Fibroblast of skin of scalp (primary cell): Measurements from ENCODE around the gene GRID1.

Source experiments
- DNase-seq: peaks from one replicate; pipeline ENCODE4 v3.0.0-alpha.2; 2013

Gene GRID1

GRCh38 chr10:86226016-86226415, 140.6 kb downstream of the GRID1 start:
- DNase-seq: no peak

GRCh38 chr10:86225103-86225782, 141.4 kb downstream of the GRID1 start:
- DNase-seq: peak; percentile 78

DNA sequence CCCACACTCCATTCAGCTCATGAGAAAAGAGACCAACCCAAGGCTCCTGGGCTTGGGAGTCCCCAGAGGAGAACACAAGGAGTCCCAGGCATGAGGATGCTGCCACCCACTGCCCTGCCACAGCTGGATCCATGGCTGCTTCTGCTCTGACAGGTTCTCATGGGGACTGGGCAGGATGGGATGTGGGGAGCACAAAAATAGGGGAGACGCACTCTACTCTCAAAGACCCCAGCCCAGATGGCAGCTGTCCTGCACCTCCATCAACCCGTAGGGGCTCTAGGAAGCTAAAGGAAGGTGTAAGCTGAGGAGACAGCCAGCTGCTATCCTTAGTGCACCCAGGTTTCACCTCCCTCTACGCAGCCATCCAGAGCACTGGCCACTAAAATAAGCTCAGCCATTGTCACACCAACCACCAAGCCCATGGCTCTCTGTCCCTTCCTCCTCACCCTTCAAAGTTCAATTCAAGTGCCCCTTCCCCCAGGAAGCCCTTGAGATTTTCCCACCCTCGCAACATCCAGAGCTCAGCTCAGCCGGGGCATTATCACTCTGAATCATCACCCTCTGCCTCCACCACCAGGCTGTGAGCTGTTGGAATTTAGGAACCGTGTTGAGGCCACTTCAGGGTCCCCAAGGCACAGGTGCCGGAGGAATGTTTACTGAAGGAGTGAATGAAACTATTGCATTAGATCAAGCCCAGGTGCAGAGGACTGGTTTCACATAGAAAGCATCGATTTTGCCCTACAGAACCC, 142.1 kb downstream of the GRID1 start:
- no peak for DNase-seq

- DNase-seq: no peak
Observed at GRCh38 chr10:86223256-86223655, 143.3 kb downstream of the GRID1 start.

DNA sequence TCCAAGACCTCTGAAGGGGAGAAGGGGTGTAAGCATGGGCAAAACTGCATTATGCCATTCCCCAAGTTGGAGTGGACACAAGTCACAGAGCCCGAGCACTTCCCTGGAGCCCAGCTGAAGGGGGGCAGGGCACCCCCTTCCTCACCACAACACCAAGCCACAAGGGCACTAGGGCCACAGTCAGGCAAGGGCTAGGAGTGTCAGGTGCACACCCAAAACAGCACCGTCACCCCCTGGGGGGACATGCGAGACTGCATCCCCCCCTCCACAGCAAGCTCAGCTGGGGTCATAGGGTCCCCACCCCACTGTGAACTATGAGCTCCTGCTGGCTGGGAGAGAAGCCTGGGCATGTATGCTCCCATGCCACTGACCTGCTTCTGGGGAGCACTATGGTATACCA, 143.9 kb downstream of the GRID1 start:
- DNase-seq: no peak

GRCh38 chr10:86222336-86222650, 144.3 kb downstream of the GRID1 start:
- DNase-seq: no peak

- no peak for DNase-seq
Observed at GRCh38 chr10:86221442-86222335, 144.9 kb downstream of the GRID1 start.

GRCh38 chr10:86220626-86221025, 146.0 kb downstream of the GRID1 start:
- DNase-seq: no peak

DNA sequence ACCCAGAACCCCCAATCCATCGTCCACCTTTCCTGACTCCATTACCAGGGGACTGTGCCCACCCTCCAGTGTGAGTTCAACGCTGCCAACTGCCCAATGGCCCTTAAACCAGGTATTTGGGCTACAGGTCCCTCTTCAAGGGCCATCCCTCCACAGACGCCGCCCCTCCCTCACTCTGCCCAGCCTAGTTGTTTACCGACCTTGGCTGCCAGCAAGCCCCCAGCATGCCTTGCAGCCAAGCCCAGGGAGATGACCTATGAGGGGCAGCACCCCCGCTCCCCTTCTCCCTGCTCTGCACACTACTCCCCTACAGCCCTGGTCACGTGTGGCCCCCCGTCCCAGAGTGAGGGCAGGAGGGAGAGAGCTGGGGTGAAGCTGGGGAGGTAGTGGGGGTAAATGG, 147.3 kb downstream of the GRID1 start:
- no peak for DNase-seq

DNA sequence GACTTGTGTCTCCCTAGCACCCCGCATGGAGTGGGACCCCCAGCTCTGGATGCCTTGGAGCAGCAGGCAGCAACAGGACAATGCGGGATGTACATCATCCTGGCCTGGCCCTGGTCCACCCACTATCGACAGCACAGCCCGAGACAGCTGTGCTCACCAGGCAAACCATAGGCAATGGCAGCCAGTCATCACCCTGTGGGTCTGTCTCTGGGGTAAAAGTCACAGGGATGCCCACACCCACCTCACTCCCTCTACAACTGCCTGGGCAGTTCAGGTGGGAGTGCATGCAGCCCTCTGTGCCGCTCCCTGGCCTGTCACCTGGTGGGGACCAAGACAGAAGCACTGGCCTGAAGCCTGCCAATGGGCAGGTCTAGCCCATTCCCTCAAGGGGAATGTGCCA, 147.8 kb downstream of the GRID1 start:
- no peak for DNase-seq

- DNase-seq: no peak
Observed at GRCh38 chr10:86218160-86218559, 148.4 kb downstream of the GRID1 start.

GRCh38 chr10:86217371-86218080, 149.1 kb downstream of the GRID1 start:
- DNase-seq: no peak

DNA sequence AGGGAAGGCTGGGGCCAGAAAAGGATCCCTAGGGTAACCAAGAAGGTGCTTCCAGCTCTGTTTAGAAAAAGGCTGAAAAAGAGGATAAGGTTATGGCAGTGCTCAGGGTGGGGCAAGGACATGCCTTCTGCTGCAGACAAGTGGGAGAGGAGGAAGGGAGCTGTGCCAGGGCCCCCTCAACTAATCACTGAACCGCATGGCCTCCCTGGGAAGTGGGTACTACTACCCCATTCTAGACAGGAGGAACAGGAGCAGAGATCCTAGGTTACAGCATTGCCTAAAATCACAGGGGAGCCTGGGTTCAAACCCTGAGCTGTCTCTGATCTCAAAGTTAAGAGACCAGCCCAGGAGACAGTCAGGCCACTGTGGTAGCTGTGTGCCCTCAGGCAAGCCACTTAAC, 149.7 kb downstream of the GRID1 start:
- no peak for DNase-seq

- no peak for DNase-seq
Observed at GRCh38 chr10:86215712-86216111, 150.9 kb downstream of the GRID1 start.

DNA sequence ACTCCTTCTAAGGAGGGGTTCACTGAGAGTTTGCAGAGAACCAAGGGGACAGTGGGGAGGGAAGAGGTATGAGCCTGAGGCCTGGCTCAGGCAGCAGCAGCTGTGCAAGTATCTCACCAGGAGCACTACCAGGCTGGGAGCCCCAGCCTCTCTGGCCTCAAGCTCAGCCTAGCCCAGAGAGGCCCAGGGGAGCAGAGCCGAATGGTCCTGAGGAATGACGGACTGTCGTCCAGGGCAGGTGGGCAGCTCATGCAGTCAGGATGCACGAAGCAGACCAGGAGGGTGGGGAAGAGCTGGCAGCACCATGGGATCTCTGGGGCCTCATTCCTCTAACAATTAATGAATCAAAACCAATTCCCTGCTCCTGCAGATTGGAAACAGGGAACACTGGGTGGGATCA, 151.5 kb downstream of the GRID1 start:
- DNase-seq: no peak

DNA sequence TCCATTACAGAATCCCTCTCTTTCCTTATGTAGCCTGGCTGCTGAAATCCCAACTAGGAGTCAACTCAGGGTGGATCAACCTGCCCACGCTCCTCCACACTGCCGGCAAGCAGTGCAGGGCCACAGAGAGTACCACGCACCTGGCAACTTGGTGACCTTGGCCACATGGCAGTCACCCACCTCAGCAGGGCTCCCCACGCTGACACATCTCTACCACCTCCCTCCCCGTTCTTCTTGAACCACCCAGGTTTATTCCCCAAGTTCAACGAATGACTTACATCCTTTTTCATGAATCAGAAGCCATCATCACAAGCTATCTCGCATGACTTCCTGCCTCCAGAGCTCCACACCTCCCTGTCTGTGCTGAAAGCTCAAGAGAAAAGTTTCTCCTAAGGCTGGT, 153.4 kb downstream of the GRID1 start:
- DNase-seq: no peak

DNA sequence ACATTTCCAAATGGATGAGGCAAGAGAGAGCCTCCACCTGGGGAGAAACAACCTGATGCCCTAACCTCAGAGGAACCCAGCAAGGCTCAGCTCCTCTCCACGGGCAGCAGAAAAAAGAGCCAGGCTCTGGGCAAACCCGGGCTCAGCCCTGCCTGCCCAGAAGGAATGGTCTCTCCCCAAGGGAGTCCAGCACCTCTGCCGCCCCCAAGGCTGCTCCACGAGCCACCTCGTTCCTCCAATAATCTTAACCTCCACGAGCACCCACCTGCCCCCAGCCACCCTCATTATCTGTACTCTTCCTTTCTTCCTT, 154.2 kb downstream of the GRID1 start:
- DNase-seq: no peak

DNA sequence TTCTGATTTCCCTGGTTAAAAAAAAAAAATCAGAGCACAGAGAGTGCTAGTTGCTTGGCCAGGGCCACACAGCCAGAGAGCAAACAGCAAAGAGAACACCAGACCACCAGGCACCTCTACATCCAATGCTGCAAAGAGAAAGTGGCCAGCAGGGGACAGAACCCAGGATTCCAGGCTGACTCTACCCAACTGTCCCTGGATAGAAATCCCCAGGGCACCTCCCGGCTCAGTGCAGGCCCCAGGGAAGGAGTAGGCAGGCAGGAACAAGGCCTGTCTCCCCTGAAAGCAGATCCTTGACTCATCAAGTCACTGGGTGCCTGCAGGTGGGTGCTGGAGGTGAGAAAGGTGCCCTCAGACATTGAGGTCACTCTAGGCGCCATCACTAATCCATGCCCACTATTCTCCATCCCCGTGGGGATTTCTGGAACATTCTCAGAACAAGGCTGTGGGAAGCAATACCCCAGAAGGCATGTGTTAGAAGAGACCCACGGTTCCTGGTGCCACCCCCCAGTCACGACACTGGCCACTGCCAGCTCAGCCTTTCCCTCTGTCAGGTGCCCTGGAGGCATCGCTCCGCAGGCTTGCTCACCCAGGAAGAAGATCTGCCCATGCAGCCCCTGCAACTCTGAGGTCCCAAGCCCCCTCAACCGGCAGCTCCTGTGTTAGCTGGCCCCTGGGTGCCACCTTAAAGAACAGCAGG, 154.8 kb downstream of the GRID1 start:
- no peak for DNase-seq

DNA sequence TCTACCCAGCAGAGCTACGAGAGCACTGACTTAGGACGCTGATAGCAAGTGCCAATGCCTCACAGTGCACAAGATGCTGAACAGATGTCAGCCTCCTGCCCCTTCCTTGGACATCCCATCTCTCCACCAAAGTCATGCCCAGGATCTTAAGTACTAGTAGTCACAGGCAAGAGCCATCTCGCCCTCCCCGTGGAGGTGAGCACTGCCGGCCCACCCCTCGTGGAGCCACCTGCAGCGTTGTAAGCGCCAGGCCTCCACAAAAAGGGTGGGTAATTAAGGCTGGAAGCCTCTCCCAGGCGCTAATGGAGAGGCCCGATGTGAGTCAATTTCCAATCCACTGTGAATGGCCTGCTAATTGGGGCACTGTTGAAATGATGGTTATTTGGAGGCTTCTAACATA, 156.2 kb downstream of the GRID1 start:
- DNase-seq: no peak

GRCh38 chr10:86209726-86210125, 156.9 kb downstream of the GRID1 start:
- DNase-seq: no peak

- DNase-seq: no peak
Observed at GRCh38 chr10:86207226-86207625, 159.4 kb downstream of the GRID1 start.

DNA sequence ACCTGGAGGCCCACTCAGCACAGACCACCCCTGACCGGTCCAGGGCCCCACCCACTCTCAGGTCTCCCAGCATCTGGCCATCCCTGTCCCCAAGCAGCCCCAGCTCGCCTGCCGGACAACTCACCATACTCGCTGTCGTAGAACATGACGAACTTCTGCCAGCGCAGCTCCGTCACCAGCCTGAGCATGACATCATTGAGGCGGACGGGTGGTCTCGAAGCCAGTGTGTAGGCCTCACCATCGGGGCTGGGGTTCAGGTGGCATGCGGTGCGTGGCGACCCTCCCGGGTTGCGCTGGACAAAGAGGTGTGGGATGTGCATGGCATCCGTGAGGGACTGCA, 160.4 kb downstream of the GRID1 start:
- no peak for DNase-seq
